K562 (cell line): Measurements from ENCODE around the gene KPNB1. TPM values are rescaled to one million over a fixed set of nuclear protein-coding genes. Genes with fewer than 3 reads are reported as not detected.

Source experiments
- CXXC5 ChIP-seq: fragments of 250-450 bp; sonication (Bioruptor Pico); IDR thresholded peaks from 2 replicates; pipeline ENCODE4 v1.8.0; 2022; ENCODE audit warnings: inconsistent platforms, mild to moderate bottlenecking, moderate library complexity
- ESRRA ChIP-seq: fragments of 450-650 bp; IDR thresholded peaks from 2 replicates; pipeline ENCODE4 v1.6.1; 2014; ENCODE audit warnings: low read depth, mild to moderate bottlenecking, moderate library complexity, borderline replicate concordance
- HDAC3 ChIP-seq: fragments of 450-650 bp; IDR thresholded peaks from 2 replicates; pipeline ENCODE4 v1.6.1; 2018; ENCODE audit warnings: borderline replicate concordance, mild to moderate bottlenecking, moderate library complexity; ENCODE audit not compliant: partially characterized antibody
- KDM5B ChIP-seq: fragments of 200-600 bp; sonication (generic); IDR thresholded peaks from 2 replicates; pipeline ENCODE4 v1.6.1; 2012; ENCODE audit warnings: low read depth, mild to moderate bottlenecking, moderate library complexity, low read length, control low read depth, inconsistent platforms; ENCODE audit not compliant: insufficient replicate concordance
- PHB ChIP-seq: fragments of 250-450 bp; sonication (Bioruptor Pico); IDR thresholded peaks from 2 replicates; pipeline ENCODE4 v1.5.0; 2021
- RBBP5 ChIP-seq: fragments of 200-600 bp; sonication (generic); IDR thresholded peaks from 2 replicates; pipeline ENCODE4 v1.6.1; 2012; ENCODE audit warnings: borderline replicate concordance, mild to moderate bottlenecking, low read length, control low read depth, inconsistent platforms; ENCODE audit not compliant: insufficient read depth, poor library complexity, severe bottlenecking
- SOX6 ChIP-seq: fragments of 450-650 bp; IDR thresholded peaks from 2 replicates; pipeline ENCODE4 v1.6.1; 2014; ENCODE audit warnings: mild to moderate bottlenecking
- TAF7 ChIP-seq: fragments of 450-650 bp; IDR thresholded peaks from 2 replicates; pipeline ENCODE4 v1.6.1; 2016; ENCODE audit warnings: missing genetic modification characterization, missing compliant biosample characterization
- ZBED1 ChIP-seq: IDR thresholded peaks from 2 replicates; pipeline ENCODE4 v1.6.1; 2014
- ZBTB7A ChIP-seq: IDR thresholded peaks from 2 replicates; pipeline ENCODE4 v1.6.1; 2011; ENCODE audit warnings: low read depth, mild to moderate bottlenecking, low read length, moderate library complexity, borderline replicate concordance; ENCODE audit not compliant: control insufficient read depth
- polyA plus RNA-seq, 8 experiments: library from polyadenylated mRNA; depleted of rRNA in 4 of 8; stranded (reverse) in 5 of 8; unstranded in 3 of 8; fragments of >200 nt; fragmentation: Nextera tagmentation in 2 of 8; fragmentation: Illumina TruSeq in 1 of 8; extraction: Ambion mirVana in 2 of 8; extraction: Trizol in 1 of 8; gene quantifications; 2 replicates each; pipeline versions ENCODE4 v1.2.1 to v1.2.3, GENCODE V29; 2011 to 2014; ENCODE audit warnings: inconsistent platforms in 1 of 8, missing spikeins in 1 of 8
- total RNA-seq, 7 experiments: library from RNA; depleted of rRNA in 6 of 7; stranded (reverse); fragments of >200 nt in 6 of 7; fragmentation: Illumina TruSeq in 2 of 7; extraction: Trizol in 2 of 7; gene quantifications; 2 replicates each; pipeline versions ENCODE4 v1.2.1 to v1.2.3, GENCODE V29; 2011 to 2021; ENCODE audit warnings: low replicate concordance in 1 of 7
- TF ChIP-seq, protein P1 (sequence below): sonication (generic); formaldehyde crosslinking; IDR thresholded peaks from 2 replicates; pipeline ENCODE4 v1.8.1; 2022; ENCODE audit warnings: missing genetic modification reagents
- TF ChIP-seq, protein P2 (sequence below): fragments of 450-650 bp; conservative IDR thresholded peaks from 2 replicates; pipeline ENCODE4 v1.6.1; 2016; ENCODE audit warnings: missing genetic modification characterization, low read depth, mild to moderate bottlenecking, missing compliant biosample characterization, moderate library complexity
- TF ChIP-seq, protein P3 (sequence below), 2 experiments: IDR thresholded peaks; 2 replicates each; pipeline ENCODE4 v1.6.1; 2012; ENCODE audit warnings: improper control_type of control experiment in 2 of 2, low read depth in 2 of 2, low read length in 2 of 2, borderline replicate concordance in 1 of 2
- TF ChIP-seq, protein P4 (sequence below): fragments of 250-450 bp; sonication (Bioruptor Pico); IDR thresholded peaks from 2 replicates; pipeline ENCODE4 v1.5.0; 2020; ENCODE audit warnings: mild to moderate bottlenecking, borderline replicate concordance
- TF ChIP-seq, protein P5 (sequence below): fragments of 450-650 bp; IDR thresholded peaks from 2 replicates; pipeline ENCODE4 v1.6.1; 2016; ENCODE audit warnings: low read depth, mild to moderate bottlenecking, moderate library complexity

KPNB1 gene
- total and polyA plus RNA-seq, 9 of the 15 experiments (the other 6 are each of a cell fraction or from before 2014, with no cell fraction given): 154 to 622 (median 354) TPM

DNA sequence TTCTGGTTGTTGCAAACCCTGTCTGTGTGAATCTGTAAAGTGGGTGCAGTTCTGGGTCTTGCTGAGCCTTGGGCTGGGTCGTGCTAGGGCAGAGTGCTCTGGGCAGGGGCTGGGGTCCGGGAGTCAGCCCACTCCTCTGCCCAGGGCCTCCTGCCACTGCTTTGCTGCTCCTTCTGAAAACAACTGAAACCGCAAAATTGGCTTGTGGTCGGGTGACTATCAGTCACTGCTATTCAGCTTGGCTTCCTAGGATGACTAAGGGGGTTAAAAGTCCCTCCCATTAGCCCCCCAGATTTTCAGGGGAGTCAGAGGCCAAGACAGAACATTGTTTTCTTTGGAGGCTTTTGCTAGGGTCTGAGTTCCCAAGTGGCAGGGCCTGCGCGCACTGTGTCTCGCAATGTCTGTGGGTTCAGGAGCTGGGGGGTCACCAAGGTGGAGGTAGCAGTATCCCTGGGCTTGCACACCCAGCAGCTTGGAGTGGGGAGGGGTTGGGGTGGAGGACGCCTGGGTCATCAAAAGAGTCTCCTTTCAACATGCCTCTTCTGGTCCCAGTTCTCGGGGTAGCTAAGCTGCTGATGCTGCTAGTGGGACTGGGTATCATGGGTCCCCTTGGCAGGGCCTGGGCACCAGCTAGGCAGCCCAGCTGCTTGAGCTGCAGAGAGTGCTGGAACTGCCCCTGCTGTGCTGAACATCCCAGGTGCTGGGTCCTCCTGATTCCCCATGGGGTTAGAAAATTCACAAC, 69.9 kb downstream of the KPNB1 start (continued):
- no peak for TF ChIP-seq HDAC3
- no peak for TF ChIP-seq ZBED1
- TF ChIP-seq KDM5B: no peak
- TF ChIP-seq TAF7: no peak
- TF ChIP-seq, protein P1, sequence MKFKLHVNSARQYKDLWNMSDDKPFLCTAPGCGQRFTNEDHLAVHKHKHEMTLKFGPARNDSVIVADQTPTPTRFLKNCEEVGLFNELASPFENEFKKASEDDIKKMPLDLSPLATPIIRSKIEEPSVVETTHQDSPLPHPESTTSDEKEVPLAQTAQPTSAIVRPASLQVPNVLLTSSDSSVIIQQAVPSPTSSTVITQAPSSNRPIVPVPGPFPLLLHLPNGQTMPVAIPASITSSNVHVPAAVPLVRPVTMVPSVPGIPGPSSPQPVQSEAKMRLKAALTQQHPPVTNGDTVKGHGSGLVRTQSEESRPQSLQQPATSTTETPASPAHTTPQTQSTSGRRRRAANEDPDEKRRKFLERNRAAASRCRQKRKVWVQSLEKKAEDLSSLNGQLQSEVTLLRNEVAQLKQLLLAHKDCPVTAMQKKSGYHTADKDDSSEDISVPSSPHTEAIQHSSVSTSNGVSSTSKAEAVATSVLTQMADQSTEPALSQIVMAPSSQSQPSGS (CRISPR knock-in tag): no peak
- TF ChIP-seq CXXC5 (CRISPR knock-in tag): no peak
- TF ChIP-seq, protein P2, sequence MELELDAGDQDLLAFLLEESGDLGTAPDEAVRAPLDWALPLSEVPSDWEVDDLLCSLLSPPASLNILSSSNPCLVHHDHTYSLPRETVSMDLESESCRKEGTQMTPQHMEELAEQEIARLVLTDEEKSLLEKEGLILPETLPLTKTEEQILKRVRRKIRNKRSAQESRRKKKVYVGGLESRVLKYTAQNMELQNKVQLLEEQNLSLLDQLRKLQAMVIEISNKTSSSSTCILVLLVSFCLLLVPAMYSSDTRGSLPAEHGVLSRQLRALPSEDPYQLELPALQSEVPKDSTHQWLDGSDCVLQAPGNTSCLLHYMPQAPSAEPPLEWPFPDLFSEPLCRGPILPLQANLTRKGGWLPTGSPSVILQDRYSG (tag): no peak
- TF ChIP-seq, protein P3, sequence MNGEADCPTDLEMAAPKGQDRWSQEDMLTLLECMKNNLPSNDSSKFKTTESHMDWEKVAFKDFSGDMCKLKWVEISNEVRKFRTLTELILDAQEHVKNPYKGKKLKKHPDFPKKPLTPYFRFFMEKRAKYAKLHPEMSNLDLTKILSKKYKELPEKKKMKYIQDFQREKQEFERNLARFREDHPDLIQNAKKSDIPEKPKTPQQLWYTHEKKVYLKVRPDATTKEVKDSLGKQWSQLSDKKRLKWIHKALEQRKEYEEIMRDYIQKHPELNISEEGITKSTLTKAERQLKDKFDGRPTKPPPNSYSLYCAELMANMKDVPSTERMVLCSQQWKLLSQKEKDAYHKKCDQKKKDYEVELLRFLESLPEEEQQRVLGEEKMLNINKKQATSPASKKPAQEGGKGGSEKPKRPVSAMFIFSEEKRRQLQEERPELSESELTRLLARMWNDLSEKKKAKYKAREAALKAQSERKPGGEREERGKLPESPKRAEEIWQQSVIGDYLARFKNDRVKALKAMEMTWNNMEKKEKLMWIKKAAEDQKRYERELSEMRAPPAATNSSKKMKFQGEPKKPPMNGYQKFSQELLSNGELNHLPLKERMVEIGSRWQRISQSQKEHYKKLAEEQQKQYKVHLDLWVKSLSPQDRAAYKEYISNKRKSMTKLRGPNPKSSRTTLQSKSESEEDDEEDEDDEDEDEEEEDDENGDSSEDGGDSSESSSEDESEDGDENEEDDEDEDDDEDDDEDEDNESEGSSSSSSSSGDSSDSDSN (IDR thresholded peaks at IDR 0.05; ENCODE audit: borderline replicate concordance in 1 of 2, low read depth in 2 of 2, low read length in 2 of 2): no peak
- TF ChIP-seq RBBP5: no peak
- TF ChIP-seq, protein P4, sequence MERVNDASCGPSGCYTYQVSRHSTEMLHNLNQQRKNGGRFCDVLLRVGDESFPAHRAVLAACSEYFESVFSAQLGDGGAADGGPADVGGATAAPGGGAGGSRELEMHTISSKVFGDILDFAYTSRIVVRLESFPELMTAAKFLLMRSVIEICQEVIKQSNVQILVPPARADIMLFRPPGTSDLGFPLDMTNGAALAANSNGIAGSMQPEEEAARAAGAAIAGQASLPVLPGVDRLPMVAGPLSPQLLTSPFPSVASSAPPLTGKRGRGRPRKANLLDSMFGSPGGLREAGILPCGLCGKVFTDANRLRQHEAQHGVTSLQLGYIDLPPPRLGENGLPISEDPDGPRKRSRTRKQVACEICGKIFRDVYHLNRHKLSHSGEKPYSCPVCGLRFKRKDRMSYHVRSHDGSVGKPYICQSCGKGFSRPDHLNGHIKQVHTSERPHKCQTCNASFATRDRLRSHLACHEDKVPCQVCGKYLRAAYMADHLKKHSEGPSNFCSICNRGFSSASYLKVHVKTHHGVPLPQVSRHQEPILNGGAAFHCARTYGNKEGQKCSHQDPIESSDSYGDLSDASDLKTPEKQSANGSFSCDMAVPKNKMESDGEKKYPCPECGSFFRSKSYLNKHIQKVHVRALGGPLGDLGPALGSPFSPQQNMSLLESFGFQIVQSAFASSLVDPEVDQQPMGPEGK: no peak
- TF ChIP-seq PHB: no peak
- peak; percentile 89 for TF ChIP-seq ZBTB7A
- peak; percentile 80; the same call in 1 of the 2 replicates for TF ChIP-seq ESRRA
- TF ChIP-seq, protein P5, sequence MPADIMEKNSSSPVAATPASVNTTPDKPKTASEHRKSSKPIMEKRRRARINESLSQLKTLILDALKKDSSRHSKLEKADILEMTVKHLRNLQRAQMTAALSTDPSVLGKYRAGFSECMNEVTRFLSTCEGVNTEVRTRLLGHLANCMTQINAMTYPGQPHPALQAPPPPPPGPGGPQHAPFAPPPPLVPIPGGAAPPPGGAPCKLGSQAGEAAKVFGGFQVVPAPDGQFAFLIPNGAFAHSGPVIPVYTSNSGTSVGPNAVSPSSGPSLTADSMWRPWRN: no peak
- peak; percentile 22; the same call in 1 of the 2 replicates for TF ChIP-seq SOX6
